Endothelial cell of umbilical vein (primary cell): ENCODE results near the gene ROBO4. TPM values are rescaled to one million over a fixed set of nuclear protein-coding genes. Genes with fewer than 3 reads are reported as not detected.

Source experiments
- BruUV-seq: library from RNA; stranded (reverse); fragments of 400-500 nt; replicated peaks from 2 replicates; lab custom pipeline; 2021; lab: Mats Ljungman, UMichigan
- CTCF ChIA-PET: fragments of 300-600, 350-600 bp; sonication (Branson Sonifier 250); formaldehyde crosslinking; loops from one replicate; lab custom pipeline; 2021; ENCODE audit warnings: antibody characterized with exemption, inconsistent platforms; lab: Charles Lee
- POLR2A ChIA-PET: fragments of 300-600, 350-600 bp; sonication (Branson Sonifier 250); formaldehyde crosslinking; loops from one replicate; lab custom pipeline; 2021; ENCODE audit warnings: antibody characterized with exemption, inconsistent platforms; lab: Charles Lee
- DNase-seq: peaks from one replicate; pipeline ENCODE4 v3.0.0-alpha.2; 2011; ENCODE audit warnings: low read depth, low spot score
- FAIRE-seq: peaks from 2 replicates; lab custom pipeline; 2011; peaks lifted over from hg19 to GRCh38; lab: Jason Lieb, UNC
- H2AFZ ChIP-seq: 2 replicates; pipeline ENCODE4 v1.6.0; 2012; ENCODE audit warnings: low read depth, low read length, control low read depth, inconsistent platforms
- H3K27ac ChIP-seq: 2 replicates; pipeline ENCODE4 v1.5.1; 2011; ENCODE audit warnings: low read depth, mild to moderate bottlenecking, control low read depth, low read length, moderate library complexity; ENCODE audit not compliant: insufficient read depth
- H3K27me3 ChIP-seq, 2 experiments: 2 replicates each; pipeline versions ENCODE4 v1.6.0 to v1.6.1; 2011; ENCODE audit warnings: low read length in 2 of 2, mixed read lengths in 1 of 2; ENCODE audit not compliant: control insufficient read depth in 2 of 2, insufficient read depth in 2 of 2
- H3K36me3 ChIP-seq, 2 experiments: 2 replicates in 1 of 2; 3 replicates in 1 of 2; pipeline ENCODE4 v1.5.1; 2011; ENCODE audit warnings: low read length in 2 of 2, mild to moderate bottlenecking in 1 of 2, moderate library complexity in 1 of 2; ENCODE audit not compliant: control insufficient read depth in 2 of 2, insufficient read depth in 2 of 2; ENCODE audit errors: extremely low read depth in 1 of 2
- H3K4me1 ChIP-seq: 3 replicates; pipeline ENCODE4 v1.5.1; 2011; ENCODE audit warnings: mild to moderate bottlenecking, low read length; ENCODE audit not compliant: control insufficient read depth, insufficient read depth; ENCODE audit errors: extremely low read depth
- H3K4me2 ChIP-seq: 2 replicates; pipeline ENCODE4 v1.6.1; 2011; ENCODE audit warnings: low read length, control low read depth, mixed read lengths; ENCODE audit not compliant: insufficient read depth
- H3K4me3 ChIP-seq, 3 experiments: fragments of 200-600 bp in 1 of 3; sonication (generic), shearing (Covaris generic) in 1 of 3; replicated peaks in 1 of 3; 2 replicates each; pipeline ENCODE4 v1.5.1; 2011 to 2016; ENCODE audit warnings: control low read depth in 3 of 3, low read length in 3 of 3, mild to moderate bottlenecking in 2 of 3, inconsistent platforms in 1 of 3, low read depth in 1 of 3, moderate library complexity in 1 of 3; ENCODE audit not compliant: insufficient read depth in 1 of 3
- H3K79me2 ChIP-seq: 2 replicates; pipeline ENCODE4 v1.6.0; 2012; ENCODE audit warnings: low read length, inconsistent platforms; ENCODE audit not compliant: control insufficient read depth, insufficient read depth
- H3K9ac ChIP-seq: replicated peaks from 2 replicates; pipeline ENCODE3; 2011; ENCODE audit warnings: low read length, control low read depth; ENCODE audit not compliant: insufficient read depth; ENCODE audit errors: extremely low read depth
- H3K9me1 ChIP-seq: replicated peaks from 3 replicates; pipeline ENCODE4 v1.6.0; 2011; ENCODE audit warnings: mild to moderate bottlenecking, low read length; ENCODE audit not compliant: control insufficient read depth, insufficient read depth; ENCODE audit errors: extremely low read depth
- H3K9me3 ChIP-seq: replicated peaks from 2 replicates; pipeline ENCODE4 v1.5.1; 2012; ENCODE audit warnings: low read length, inconsistent platforms; ENCODE audit not compliant: control insufficient read depth, insufficient read depth
- H4K20me1 ChIP-seq: replicated peaks from 2 replicates; pipeline ENCODE3; 2011; ENCODE audit warnings: mild to moderate bottlenecking, low read length; ENCODE audit not compliant: control insufficient read depth, insufficient read depth; ENCODE audit errors: extremely low read depth
- CTCF ChIP-seq, 2 donors: IDR thresholded peaks; 1 replicate in 1 of 2; 2 replicates in 1 of 2; pipeline ENCODE4 v1.5.1; 2011; ENCODE audit warnings: low read length in 2 of 2, mild to moderate bottlenecking in 2 of 2, moderate library complexity in 2 of 2, control low read depth in 1 of 2, inconsistent platforms in 1 of 2, low read depth in 1 of 2; ENCODE audit not compliant: insufficient read depth in 1 of 2; ENCODE audit errors: extremely low read depth in 1 of 2
- EZH2 ChIP-seq: IDR thresholded peaks from 2 replicates; pipeline ENCODE4 v1.6.1; 2012; ENCODE audit warnings: borderline replicate concordance, low read depth, mild to moderate bottlenecking, moderate library complexity, low read length, inconsistent platforms; ENCODE audit not compliant: severe bottlenecking
- FOS ChIP-seq: IDR thresholded peaks from 2 replicates; pipeline ENCODE4 v1.6.1; 2011; ENCODE audit warnings: mild to moderate bottlenecking, low read length, moderate library complexity, borderline replicate concordance; ENCODE audit not compliant: insufficient read depth
- GATA2 ChIP-seq: IDR thresholded peaks from 2 replicates; pipeline ENCODE4 v1.7.0; 2011; ENCODE audit warnings: low read depth, mild to moderate bottlenecking, moderate library complexity, mixed read lengths, low read length; ENCODE audit not compliant: insufficient read length, insufficient read depth
- JUN ChIP-seq: IDR thresholded peaks from 2 replicates; pipeline ENCODE4 v1.6.1; 2011; ENCODE audit warnings: borderline replicate concordance, low read depth; ENCODE audit not compliant: insufficient read length, insufficient read depth
- MAX ChIP-seq: IDR thresholded peaks from 2 replicates; pipeline ENCODE4 v1.6.1; 2011; ENCODE audit not compliant: insufficient read depth, insufficient read length
- MYC ChIP-seq: IDR thresholded peaks from one replicate; pipeline ENCODE4 v1.6.1; 2011; ENCODE audit warnings: mild to moderate bottlenecking, low read depth, low read length
- POLR2A ChIP-seq: IDR thresholded peaks from 2 replicates; pipeline ENCODE4 v1.6.1; 2012; ENCODE audit warnings: low read depth, mild to moderate bottlenecking, control low read depth, low read length
- POLR2AphosphoS5 ChIP-seq: IDR thresholded peaks from 2 replicates; pipeline ENCODE4 v1.6.1; 2012; ENCODE audit warnings: low read depth, mild to moderate bottlenecking, control low read depth, low read length, moderate library complexity; ENCODE audit not compliant: insufficient read depth
- dilution Hi-C: fragments of 300-500 bp; cut with MboI; formaldehyde crosslinking; loops from one replicate; pipeline ENCODE4 v1.15.0; 2019; ENCODE audit warnings: low sequenced_read_pairs; ENCODE audit not compliant: extremely low pct_ligation_motif_present
- intact Hi-C: fragments of 100-400 bp; cut with micrococcal nuclease; formaldehyde crosslinking; loops from one replicate; pipeline ENCODE4 v1.10.0; 2022
- polyA plus RNA-seq, 4 experiments: library from polyadenylated mRNA; depleted of rRNA in 3 of 4; stranded (reverse) in 3 of 4; unstranded in 1 of 4; fragments of >200 nt; gene quantifications; 2 replicates each; pipeline versions ENCODE4 v1.2.1 to v1.2.3, GENCODE V29; 2011 to 2012; ENCODE audit warnings: missing spikeins in 1 of 4
- total RNA-seq: library from RNA; stranded (reverse); gene quantifications from 2 replicates; pipeline ENCODE4 v1.2.3, GENCODE V29; 2021

Gene ROBO4
- total and polyA plus RNA-seq, 2 donors (not counting 3 experiments of a cell fraction or from before 2014, with no cell fraction given) = 260 to 474 TPM

- H3K79me2 ChIP-seq = no peaks in the 10 kb centered on the region
- no peak for FAIRE-seq
- no peaks in the 10 kb centered on the region for H3K9me3 ChIP-seq
- ChIA-PET POLR2A (no interaction called here), CTCF (interaction anchor here (0.7 to 2.4 kb wide), 6 partner anchors 9 to 31 kb away, joined by 3 to 14 read pairs (median 3); partner anchors contain the start of gene ROBO4)
- intact Hi-C loops = no loop called here
- BruUV-seq = no TSS peak
- dilution Hi-C loops = no loop called here
- no peaks in the 10 kb centered on the region for H3K9me1 ChIP-seq
- no peaks in the 10 kb centered on the region for H3K27me3 ChIP-seq
- no peak for DNase-seq
- no peak overlapping the region for H3K4me3 ChIP-seq
- H3K9ac ChIP-seq = no peak overlapping the region
- peaks cover 19% of the 10 kb centered on the region for H3K4me1 ChIP-seq
- H3K4me2 ChIP-seq = no peak overlapping the region
- no peak overlapping the region for H3K27ac ChIP-seq
- TF ChIP-seq POLR2A (no peak), CTCF (IDR thresholded peaks at IDR 0.05; ENCODE audit: extremely low read depth in 1 of 2, insufficient read depth in 1 of 2, low read depth in 1 of 2, low read length in 2 of 2) (no peak), JUN (no peak)
- H4K20me1 ChIP-seq = no peaks in the 10 kb centered on the region
- no peak overlapping the region for H2AFZ ChIP-seq
- no peaks in the 10 kb centered on the region for H3K36me3 ChIP-seq
These were observed 19.5 kb upstream of the ROBO4 start for GRCh38 chr11:124917115-124917637.

- Histone ChIP-seq H3K79me2 (no peaks in the 10 kb centered on the region), H3K4me3 (no peak overlapping the region), H3K9me3 (no peaks in the 10 kb centered on the region), H3K27me3 (no peaks in the 10 kb centered on the region), H3K27ac (peak overlapping the region; percentile 83), H3K4me1 (peaks cover 17% of the 10 kb centered on the region), H3K4me2 (peak overlapping the region; percentile 54), H3K9ac (no peak overlapping the region), H4K20me1 (no peaks in the 10 kb centered on the region), H3K9me1 (no peaks in the 10 kb centered on the region), H3K36me3 (no peaks in the 10 kb centered on the region), H2AFZ (no peak overlapping the region)
- ChIA-PET CTCF (interaction anchor here (1.3 to 2.4 kb wide), 6 partner anchors 10 to 177 kb away, joined by 3 to 14 read pairs (median 3); partner anchors contain the start of genes NRGN and ROBO4), POLR2A (interaction anchor here (1.2 kb wide), 1 partner anchor 16 kb away, joined by 5 read pairs; no protein-coding TSS in a partner anchor)
- dilution Hi-C loops = no loop called here
- DNase-seq (no peak), FAIRE-seq (no peak)
- BruUV-seq = TSS peak; percentile 86
- intact Hi-C loops = no loop called here
- TF ChIP-seq GATA2 (no peak), POLR2A (no peak), POLR2AphosphoS5 (no peak), EZH2 (no peak), JUN (no peak), FOS (no peak), CTCF (IDR thresholded peaks at IDR 0.05; ENCODE audit: extremely low read depth in 1 of 2, insufficient read depth in 1 of 2, low read depth in 1 of 2, low read length in 2 of 2) (no peak), MAX (no peak), MYC (no peak)
These were observed 18.7 kb upstream of the ROBO4 start for GRCh38 chr11:124916370-124916710.
